Measurements from ENCODE around the gene MT1F. TPM values are rescaled to one million over a fixed set of nuclear protein-coding genes. Genes with fewer than 3 reads are reported as not detected.

The MT1F gene
- total RNA-seq, 1 donor from 2014 or later = 3.4 TPM

Other genes with a start within 250 kb of the MT1F start
- gene AMFR, start 232.4 kb upstream of the MT1F start, total RNA-seq (ENCODE audit: unreplicated experiment) = 69.9 TPM
- 135 TPM for gene NUDT21, start 206.6 kb upstream of the MT1F start, total RNA-seq (ENCODE audit: unreplicated experiment)
- 45.6 TPM for gene OGFOD1, start 206.4 kb upstream of the MT1F start, total RNA-seq (ENCODE audit: unreplicated experiment)
- gene BBS2, start 137.9 kb upstream of the MT1F start, total RNA-seq (ENCODE audit: unreplicated experiment) = 40.7 TPM
- not detected for gene MT4, start 92.9 kb upstream of the MT1F start, total RNA-seq (ENCODE audit: unreplicated experiment)
- gene MT3, start 68.4 kb upstream of the MT1F start, total RNA-seq (ENCODE audit: unreplicated experiment) = not detected
- not detected for gene MT2A, start 49.4 kb upstream of the MT1F start, total RNA-seq (ENCODE audit: unreplicated experiment)
- not detected for gene MT1E, start 32.2 kb upstream of the MT1F start, total RNA-seq (ENCODE audit: unreplicated experiment)
- not detected for gene MT1M, start 25.3 kb upstream of the MT1F start, total RNA-seq (ENCODE audit: unreplicated experiment)
- not detected for gene MT1A, start 19.3 kb upstream of the MT1F start, total RNA-seq (ENCODE audit: unreplicated experiment)
- gene MT1B, start 6.1 kb upstream of the MT1F start, total RNA-seq (ENCODE audit: unreplicated experiment) = not detected
- gene MT1G, start 10.1 kb downstream of the MT1F start, total RNA-seq (ENCODE audit: unreplicated experiment) = not detected
- gene MT1H, start 11.9 kb downstream of the MT1F start, total RNA-seq (ENCODE audit: unreplicated experiment) = not detected
- 9.5 TPM for gene MT1X, start 24.5 kb downstream of the MT1F start, total RNA-seq (ENCODE audit: unreplicated experiment)
- gene NUP93, start 72.2 kb downstream of the MT1F start, total RNA-seq (ENCODE audit: unreplicated experiment) = 84.1 TPM
- gene SLC12A3, start 207.2 kb downstream of the MT1F start, total RNA-seq (ENCODE audit: unreplicated experiment) = not detected

All from glutamatergic neuron (in vitro differentiated cells).